ENCODE data around the gene TMPRSS2. TPM values are rescaled to one million over a fixed set of nuclear protein-coding genes. Genes with fewer than 3 reads are reported as not detected.

Gene TMPRSS2
- total RNA-seq, 1 experiment from 2014 or later: 71.0 TPM

- Mint-ChIP-seq H3K27ac (ENCODE audit: unreplicated experiment) (no peak overlapping the region), H3K4me1 (ENCODE audit: low read depth, unreplicated experiment) (peaks cover 18% of the 10 kb centered on the region), H3K4me3 (ENCODE audit: unreplicated experiment) (no peak overlapping the region), H3K9me3 (ENCODE audit: unreplicated experiment) (no peaks in the 10 kb centered on the region), H3K36me3 (ENCODE audit: insufficient read depth, unreplicated experiment) (peaks cover 70% of the 10 kb centered on the region), H3K27me3 (ENCODE audit: insufficient read depth, unreplicated experiment) (no peaks in the 10 kb centered on the region)
- no TSS peak for BruUV-seq (replicated peaks)
- intact Hi-C loops (cut with micrococcal nuclease; ENCODE audit: unreplicated experiment): loop anchor here (2.0 kb wide), 1 partner anchor 16 kb away; no protein-coding TSS in a partner anchor
- Histone ChIP-seq H3K9me3 (no peaks in the 10 kb centered on the region), H3K27me3 (replicated peaks; ENCODE audit: control insufficient read depth, insufficient read depth, low read length) (no peaks in the 10 kb centered on the region), H3K36me3 (ENCODE audit: control insufficient read depth, insufficient read depth, low read length) (0 out of 2 replicates have a peak, but pooled peaks cover 3% of the 10 kb centered on the region), H3K4me3 (ENCODE audit: low read depth, low read length) (no peak overlapping the region), H3K4me1 (peaks cover 27% of the 10 kb centered on the region)
- TF ChIP-seq CTCF (IDR thresholded peaks at IDR 0.05; ENCODE audit: insufficient read depth in 1 of 2, low read depth in 1 of 2, low read length in 1 of 2, severe bottlenecking in 1 of 2, unreplicated experiment in 1 of 2): no peak
- ChIA-PET POLR2A (no interaction called here), CTCF (no interaction called here)
- DNase-seq: no peak
These were observed 25.0 kb downstream of the TMPRSS2 start for GRCh38 chr21:41482980-41483379.

- DNase-seq: no peak
These were observed 25.7 kb downstream of the TMPRSS2 start for GRCh38 chr21:41482301-41482700.

GRCh38 chr21:41481191-41481590, 26.8 kb downstream of the TMPRSS2 start:
- H3K4me1 Mint-ChIP-seq (ENCODE audit: low read depth, unreplicated experiment): peaks cover 28% of the 10 kb centered on the region
- H3K9me3 ChIP-seq: no peaks in the 10 kb centered on the region
- ChIA-PET POLR2A (interaction anchor here (0.6 kb wide), 1 partner anchor 262 kb away, joined by 4 read pairs; no protein-coding TSS in a partner anchor), CTCF (no interaction called here)
- H3K27ac Mint-ChIP-seq (ENCODE audit: unreplicated experiment): no peak overlapping the region
- H3K27me3 ChIP-seq (replicated peaks; ENCODE audit: control insufficient read depth, insufficient read depth, low read length): no peaks in the 10 kb centered on the region
- H3K27me3 Mint-ChIP-seq (ENCODE audit: insufficient read depth, unreplicated experiment): no peaks in the 10 kb centered on the region
- H3K4me3 ChIP-seq (ENCODE audit: low read depth, low read length): no peak overlapping the region
- BruUV-seq (replicated peaks): no TSS peak
- H3K9me3 Mint-ChIP-seq (ENCODE audit: unreplicated experiment): no peaks in the 10 kb centered on the region
- peaks cover 34% of the 10 kb centered on the region for H3K4me1 ChIP-seq
- peaks cover 68% of the 10 kb centered on the region for H3K36me3 Mint-ChIP-seq (ENCODE audit: insufficient read depth, unreplicated experiment)
- no peak for DNase-seq
- 0 out of 2 replicates have a peak, but pooled peaks cover 3% of the 10 kb centered on the region for H3K36me3 ChIP-seq (ENCODE audit: control insufficient read depth, insufficient read depth, low read length)
- H3K4me3 Mint-ChIP-seq (ENCODE audit: unreplicated experiment): no peak overlapping the region
- no peak for TF ChIP-seq CTCF (IDR thresholded peaks at IDR 0.05; ENCODE audit: insufficient read depth in 1 of 2, low read depth in 1 of 2, low read length in 1 of 2, severe bottlenecking in 1 of 2, unreplicated experiment in 1 of 2)
- intact Hi-C loops (cut with micrococcal nuclease; ENCODE audit: unreplicated experiment): no loop called here

More at GRCh38 chr21:41482301-41482700, 25.7 kb downstream of the TMPRSS2 start:
- intact Hi-C loops (cut with micrococcal nuclease; ENCODE audit: unreplicated experiment): loop anchor here (2.0 kb wide), 1 partner anchor 16 kb away; no protein-coding TSS in a partner anchor
- TF ChIP-seq CTCF (IDR thresholded peaks at IDR 0.05; ENCODE audit: insufficient read depth in 1 of 2, low read depth in 1 of 2, low read length in 1 of 2, severe bottlenecking in 1 of 2, unreplicated experiment in 1 of 2): no peak
- H3K4me3 ChIP-seq (ENCODE audit: low read depth, low read length): no peak overlapping the region
- no peaks in the 10 kb centered on the region for H3K27me3 Mint-ChIP-seq (ENCODE audit: insufficient read depth, unreplicated experiment)
- 0 out of 2 replicates have a peak, but pooled peaks cover 3% of the 10 kb centered on the region for H3K36me3 ChIP-seq (ENCODE audit: control insufficient read depth, insufficient read depth, low read length)
- no peak overlapping the region for H3K27ac Mint-ChIP-seq (ENCODE audit: unreplicated experiment)
- no TSS peak for BruUV-seq (replicated peaks)
- H3K36me3 Mint-ChIP-seq (ENCODE audit: insufficient read depth, unreplicated experiment): peaks cover 72% of the 10 kb centered on the region
- H3K4me1 Mint-ChIP-seq (ENCODE audit: low read depth, unreplicated experiment): peaks cover 23% of the 10 kb centered on the region
- no peaks in the 10 kb centered on the region for H3K9me3 ChIP-seq
- H3K4me3 Mint-ChIP-seq (ENCODE audit: unreplicated experiment): no peak overlapping the region
- no peaks in the 10 kb centered on the region for H3K9me3 Mint-ChIP-seq (ENCODE audit: unreplicated experiment)
- no peaks in the 10 kb centered on the region for H3K27me3 ChIP-seq (replicated peaks; ENCODE audit: control insufficient read depth, insufficient read depth, low read length)
- peaks cover 32% of the 10 kb centered on the region for H3K4me1 ChIP-seq
- CTCF ChIA-PET: no interaction called here
- POLR2A ChIA-PET: no interaction called here

Measured in Caco-2 (cell line).